GM12878 (cell line): ENCODE data around the gene ITGA1. TPM values are rescaled to one million over a fixed set of nuclear protein-coding genes. Genes with fewer than 3 reads are reported as not detected.

ENCODE experiments used
- ATAC-seq: fragments of 200-7000 bp; cut with Tn5 transposase; 3 replicates; pipeline ENCODE4 v1.9.1; 2020; ENCODE audit warnings: mild to moderate bottlenecking, moderate library complexity
- BruUV-seq: library from RNA; stranded (reverse); fragments of 400-500 nt; replicated peaks from 2 replicates; lab custom pipeline; 2021; lab: Mats Ljungman, UMichigan
- CTCF ChIA-PET: fragments of 300-600 bp; sonication (Branson Sonifier 250); formaldehyde crosslinking; extraction: SDS; loops from one replicate; lab custom pipeline; 2021; ENCODE audit warnings: inconsistent platforms; lab: Yijun Ruan, JAX
- POLR2A ChIA-PET: fragments of 350-600 bp; formaldehyde crosslinking; extraction: SDS; loops from one replicate; lab custom pipeline; 2021; ENCODE audit warnings: inconsistent platforms; lab: Charles Lee
- RAD21 ChIA-PET: fragments of 300-600 bp; sonication (Branson Sonifier 250); formaldehyde crosslinking; loops from one replicate; lab custom pipeline; 2023; ENCODE audit warnings: antibody characterized with exemption; ENCODE audit not compliant: unreplicated experiment; lab: Charles Lee
- SMC1A ChIA-PET: fragments of 300-600 bp; sonication (Branson Sonifier 250); formaldehyde crosslinking; loops from one replicate; lab custom pipeline; 2023; ENCODE audit not compliant: unreplicated experiment, uncharacterized antibody; lab: Charles Lee
- DNase-seq: peaks from one replicate; pipeline ENCODE4 v3.0.0-alpha.2; 2011; ENCODE audit warnings: low read depth, low spot score
- FAIRE-seq: peaks from 3 replicates; lab custom pipeline; 2011; peaks lifted over from hg19 to GRCh38; lab: Jason Lieb, UNC
- H2AFZ ChIP-seq: 2 replicates; pipeline ENCODE4 v1.6.0; 2011; ENCODE audit warnings: low read depth, low read length, control low read depth; ENCODE audit not compliant: control insufficient read depth
- H3K27ac ChIP-seq: 2 replicates; pipeline ENCODE4 v1.5.1; 2011; ENCODE audit warnings: control low read depth; ENCODE audit not compliant: control insufficient read depth, insufficient read depth
- H3K27me3 ChIP-seq, 2 experiments: replicated peaks in 1 of 2; 2 replicates each; pipeline versions ENCODE4 v1.6.0 to v1.6.1; 2011; ENCODE audit warnings: low read length in 1 of 2; ENCODE audit not compliant: control insufficient read depth in 2 of 2, insufficient read depth in 2 of 2
- H3K36me3 ChIP-seq, 2 experiments: 2 replicates each; pipeline ENCODE4 v1.5.1; 2011; ENCODE audit warnings: low read length in 1 of 2; ENCODE audit not compliant: control insufficient read depth in 2 of 2, insufficient read depth in 2 of 2
- H3K4me1 ChIP-seq: 2 replicates; pipeline ENCODE4 v1.6.1; 2011; ENCODE audit warnings: mild to moderate bottlenecking, low read length, moderate library complexity, mixed read lengths; ENCODE audit not compliant: control insufficient read depth, insufficient read depth
- H3K4me2 ChIP-seq: 2 replicates; pipeline ENCODE4 v1.6.0; 2011; ENCODE audit warnings: control low read depth; ENCODE audit not compliant: control insufficient read depth, insufficient read depth
- H3K4me3 ChIP-seq: fragments of 200-600 bp; sonication (generic); 2 replicates; pipeline ENCODE4 v1.5.1; 2016
- H3K79me2 ChIP-seq: 2 replicates; pipeline ENCODE4 v1.6.0; 2011; ENCODE audit warnings: low read length; ENCODE audit not compliant: control insufficient read depth, insufficient read depth
- H3K9ac ChIP-seq: 2 replicates; pipeline ENCODE4 v1.8.0; 2011; ENCODE audit warnings: low read length, control low read depth, mixed read lengths; ENCODE audit not compliant: control insufficient read depth, insufficient read depth
- H3K9me3 ChIP-seq: replicated peaks from 3 replicates; pipeline ENCODE4 v1.5.1; 2011; ENCODE audit warnings: mild to moderate bottlenecking, low read length; ENCODE audit not compliant: control insufficient read depth, insufficient read depth
- H4K20me1 ChIP-seq: 2 replicates; pipeline ENCODE4 v1.6.0; 2011; ENCODE audit not compliant: control insufficient read depth, insufficient read depth
- BCL3 ChIP-seq: IDR thresholded peaks from 2 replicates; pipeline ENCODE4 v1.6.1; 2011; ENCODE audit warnings: borderline replicate concordance, low read depth, mild to moderate bottlenecking, moderate library complexity, low read length; ENCODE audit not compliant: insufficient read depth, poor library complexity, severe bottlenecking
- CREB1 ChIP-seq: IDR thresholded peaks from 2 replicates; pipeline ENCODE4 v1.6.1; 2012; ENCODE audit warnings: low read depth, mild to moderate bottlenecking, inconsistent platforms
- E2F4 ChIP-seq: IDR thresholded peaks from 2 replicates; pipeline ENCODE4 v1.6.1; 2012; ENCODE audit warnings: low read depth, low read length, improper control_type of control experiment
- E4F1 ChIP-seq: fragments of 450-650 bp; IDR thresholded peaks from 2 replicates; pipeline ENCODE4 v1.6.1; 2018; ENCODE audit warnings: borderline replicate concordance, mild to moderate bottlenecking; ENCODE audit not compliant: partially characterized antibody
- HSF1 ChIP-seq: fragments of 150-350 bp; IDR thresholded peaks from 2 replicates; pipeline ENCODE4 v1.6.1; 2014; ENCODE audit warnings: mild to moderate bottlenecking, low read depth, low read length
- IKZF1 ChIP-seq: fragments of 450-650 bp; conservative IDR thresholded peaks from 2 replicates; pipeline ENCODE4 v1.6.1; 2017; ENCODE audit warnings: antibody characterized with exemption, mild to moderate bottlenecking
- MYB ChIP-seq: fragments of 150-350 bp; IDR thresholded peaks from 2 replicates; pipeline ENCODE4 v1.6.1; 2014; ENCODE audit warnings: mild to moderate bottlenecking, low read depth, low read length, borderline replicate concordance
- PKNOX1 ChIP-seq: fragments of 450-650 bp; IDR thresholded peaks from 2 replicates; pipeline ENCODE4 v1.6.1; 2016; ENCODE audit warnings: mild to moderate bottlenecking
- POU2F2 ChIP-seq: IDR thresholded peaks from 3 replicates; pipeline ENCODE4 v1.6.1; 2011; ENCODE audit warnings: low read depth, mild to moderate bottlenecking, low read length, borderline replicate concordance
- SP1 ChIP-seq: IDR thresholded peaks from one replicate; pipeline ENCODE4 v1.6.1; 2011; ENCODE audit warnings: low read depth, low read length
- SRF ChIP-seq, 2 experiments: IDR thresholded peaks; 2 replicates each; pipeline ENCODE4 v1.6.1; 2011; ENCODE audit warnings: low read depth in 2 of 2, low read length in 2 of 2, mild to moderate bottlenecking in 1 of 2, moderate library complexity in 1 of 2
- STAT1 ChIP-seq: fragments of 450-650 bp; conservative IDR thresholded peaks from 2 replicates; pipeline ENCODE4 v1.6.1; 2014; ENCODE audit warnings: antibody characterized with exemption, mild to moderate bottlenecking
- SUZ12 ChIP-seq: fragments of 200-600 bp; sonication (generic); IDR thresholded peaks from one replicate; pipeline ENCODE4 v1.6.1; 2018; ENCODE audit warnings: antibody characterized with exemption, mild to moderate bottlenecking; ENCODE audit not compliant: unreplicated experiment
- TAF1 ChIP-seq: IDR thresholded peaks from 2 replicates; pipeline ENCODE4 v1.6.1; 2011; ENCODE audit warnings: mild to moderate bottlenecking, low read depth, low read length, borderline replicate concordance
- TCF7 ChIP-seq: IDR thresholded peaks from 2 replicates; pipeline ENCODE4 v1.6.1; 2014; ENCODE audit warnings: antibody characterized with exemption, borderline replicate concordance
- ZBED1 ChIP-seq: IDR thresholded peaks from 2 replicates; pipeline ENCODE4 v1.6.1; 2016; ENCODE audit warnings: borderline replicate concordance
- ZNF217 ChIP-seq: fragments of 450-650 bp; IDR thresholded peaks from 2 replicates; pipeline ENCODE4 v1.6.1; 2017; ENCODE audit warnings: antibody characterized with exemption, mild to moderate bottlenecking
- ZNF622 ChIP-seq: fragments of 450-650 bp; IDR thresholded peaks from 2 replicates; pipeline ENCODE4 v1.6.1; 2017; ENCODE audit warnings: mild to moderate bottlenecking, inconsistent platforms
- WGBS: methylation state at CpG from one replicate; pipeline ENCODE4 v1.1.6; 2016; ENCODE audit warnings: low lambda C conversion rate; ENCODE audit not compliant: insufficient replicate concordance, insufficient coverage; ENCODE audit errors: missing lambda C conversion rate; 5-methylcytosine and 5-hydroxymethylcytosine counted together
- in situ Hi-C: fragments of 300-500 bp; cut with MboI; formaldehyde crosslinking; loops from 9 replicates; pipeline ENCODE4 v1.14.3; 2018; ENCODE audit warnings: mixed read lengths
- intact Hi-C: fragments of 100-400 bp; cut with micrococcal nuclease; formaldehyde crosslinking; loops from one replicate; pipeline ENCODE4 v1.14.2; 2022; ENCODE audit not compliant: unreplicated experiment
- polyA plus RNA-seq, 11 experiments: library from polyadenylated mRNA; depleted of rRNA in 4 of 11; unstranded in 6 of 11; stranded (reverse) in 5 of 11; fragments of >200 nt; fragmentation: Nextera tagmentation in 4 of 11; fragmentation: Illumina TruSeq in 1 of 11; extraction: Ambion mirVana in 4 of 11; extraction: Trizol in 1 of 11; gene quantifications; 1 replicate in 1 of 11; 2 replicates in 10 of 11; pipeline versions ENCODE4 v1.2.1 to v1.2.3, GENCODE V29; 2011 to 2016; ENCODE audit warnings: inconsistent platforms in 2 of 11, missing spikeins in 2 of 11, low read depth in 1 of 11
- total RNA-seq, 4 experiments: library from RNA; depleted of rRNA in 3 of 4; stranded (reverse); fragments of >200 nt in 3 of 4; fragmentation: Illumina TruSeq in 1 of 4; extraction: Trizol in 1 of 4; gene quantifications; 2 replicates each; pipeline versions ENCODE4 v1.2.1 to v1.2.3, GENCODE V29; 2013 to 2021

Gene ITGA1
- total and polyA plus RNA-seq, 10 of the 15 experiments (the other 5 are each of a cell fraction or from before 2014, with no cell fraction given), result 0.02 to 0.56 (median 0.19) TPM

GRCh38 chr5:52981507-52981906 lies 193.8 kb downstream of the ITGA1 start:
- in situ Hi-C loops, result no loop called here
- H2AFZ ChIP-seq, result no peak overlapping the region
- no peaks in the 10 kb centered on the region for H3K36me3 ChIP-seq
- POLR2A ChIA-PET, result no interaction called here
- H3K4me3 ChIP-seq, result no peak overlapping the region
- H3K9me3 ChIP-seq, result no peaks in the 10 kb centered on the region; the same call in 2 of the 3 replicates
- no peaks in the 10 kb centered on the region; a peak in 1 of 4 replicates for H3K27me3 ChIP-seq
- WGBS, result 27% methylated on average over 4 of the region's 4 CpGs
- SMC1A ChIA-PET, result no interaction called here
- ATAC-seq (no peak), FAIRE-seq (no peak), DNase-seq (no peak)
- intact Hi-C loops, result no loop called here
- no peaks in the 10 kb centered on the region for H4K20me1 ChIP-seq
- RAD21 ChIA-PET, result no interaction called here
- no peak for TF ChIP-seq BCL3
- no peak for TF ChIP-seq POU2F2
- no peak for TF ChIP-seq ZNF622
- no peak for TF ChIP-seq TAF1
- no peak for TF ChIP-seq STAT1
- no peak for TF ChIP-seq TCF7
- no peak for TF ChIP-seq PKNOX1
- no peak for TF ChIP-seq SP1
- TF ChIP-seq HSF1, result no peak
- no peak for TF ChIP-seq ZBED1
- TF ChIP-seq E4F1, result no peak
- no peak for TF ChIP-seq IKZF1
- TF ChIP-seq SRF (IDR thresholded peaks at IDR 0.05; ENCODE audit: low read depth in 2 of 2, low read length in 2 of 2), result no peak
- no peak for TF ChIP-seq E2F4
- no peak for TF ChIP-seq ZNF217
- TF ChIP-seq MYB, result no peak
- no peak for TF ChIP-seq CREB1
- no peak for TF ChIP-seq SUZ12
- no peak overlapping the region for H3K9ac ChIP-seq
- H3K27ac ChIP-seq, result no peak overlapping the region
- CTCF ChIA-PET, result no interaction called here
- H3K4me1 ChIP-seq, result no peaks in the 10 kb centered on the region
- no peaks in the 10 kb centered on the region for H3K79me2 ChIP-seq
- BruUV-seq, result no TSS peak
- H3K4me2 ChIP-seq, result no peak overlapping the region
